GM21737 (cell line): ENCODE measurements around the gene DLX5.

Source experiments
- ATAC-seq: cut with Tn5 transposase; IDR thresholded peaks from one replicate; pipeline ENCODE4 v1.9.1; 2021; ENCODE audit warnings: mild to moderate bottlenecking, moderate library complexity; ENCODE audit not compliant: unreplicated experiment

Gene DLX5

DNA sequence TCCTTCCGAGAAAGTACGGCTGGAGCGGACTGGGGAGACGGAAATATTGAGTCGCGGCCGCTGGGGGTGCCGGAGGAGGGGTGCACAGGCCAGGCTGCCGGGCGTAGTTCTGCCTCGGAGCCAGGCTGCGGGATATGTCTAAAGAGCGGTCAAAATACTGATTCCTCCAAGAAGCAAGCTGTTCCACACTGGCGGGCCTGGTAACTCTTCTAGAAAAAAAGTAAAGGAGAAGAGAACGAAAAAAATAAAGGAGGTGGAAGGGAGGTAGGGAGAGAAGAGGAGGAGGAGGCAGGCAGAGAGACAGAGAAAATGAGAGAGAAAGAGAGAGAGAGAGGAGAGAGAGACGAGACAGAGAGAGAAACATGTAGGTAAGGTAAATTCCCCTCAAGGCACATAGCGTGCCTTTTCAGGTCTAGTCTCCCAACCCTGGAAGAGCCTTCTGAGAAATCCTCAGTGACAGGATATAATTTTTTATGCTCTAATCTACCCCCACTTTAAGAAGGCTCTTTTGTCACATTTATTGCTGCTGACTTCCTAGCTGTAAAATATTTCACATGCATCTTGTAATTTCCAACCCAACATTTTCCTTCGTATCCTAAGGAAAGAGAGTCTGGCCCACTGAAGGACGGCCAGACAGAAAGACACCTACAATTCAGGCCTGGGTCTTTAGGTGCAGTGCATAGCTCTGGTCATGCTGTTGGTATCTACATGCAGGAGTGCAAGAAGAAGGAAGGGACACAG is 5.7 kb downstream of the DLX5 start:
- ATAC-seq, result no peak

GRCh38 chr7:97018126-97018601 is 6.5 kb downstream of the DLX5 start:
- no peak for ATAC-seq

- no peak for ATAC-seq
Measured at GRCh38 chr7:97017192-97018125, 7.2 kb downstream of the DLX5 start.

DNA sequence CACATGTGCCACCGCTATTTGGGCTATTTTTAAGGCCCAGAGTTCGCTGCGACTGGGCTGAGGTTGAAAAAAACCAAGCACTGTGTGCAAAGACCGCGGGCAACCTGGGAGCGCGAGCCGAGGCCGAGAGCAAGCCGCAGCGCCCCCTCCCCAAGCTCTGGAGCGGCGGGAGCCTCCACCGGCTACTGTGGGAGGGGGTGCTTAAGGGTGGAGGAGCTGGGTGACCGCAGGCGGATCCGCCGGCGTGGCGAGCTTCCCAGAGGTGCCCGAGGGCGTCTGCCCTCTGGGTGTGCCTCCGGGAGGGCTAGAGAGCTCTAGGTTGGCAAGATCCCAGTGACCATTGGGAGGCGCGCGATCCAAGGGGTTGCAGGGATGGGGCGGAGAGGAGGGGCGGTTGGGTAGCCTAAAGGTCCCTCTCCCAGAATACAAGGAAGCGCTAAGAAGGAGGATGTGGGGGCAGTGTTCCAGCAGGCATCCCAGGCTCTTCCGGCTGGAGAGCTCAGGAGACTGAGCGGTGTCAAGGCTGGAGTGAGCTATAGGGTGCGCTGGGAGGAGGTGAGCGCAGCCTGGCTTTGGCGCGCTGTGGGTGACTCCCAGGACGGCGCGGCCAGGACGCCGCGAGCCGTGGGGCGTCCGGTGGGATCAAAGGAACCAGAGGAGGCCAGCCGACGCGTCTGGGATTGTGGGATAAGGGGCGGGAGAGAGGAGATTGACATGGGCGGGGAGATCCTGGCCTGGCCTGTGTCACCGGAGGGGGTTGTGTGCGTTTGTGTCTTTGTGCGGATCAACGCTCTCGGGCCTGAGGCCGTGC is 8.0 kb downstream of the DLX5 start:
- no peak for ATAC-seq

GRCh38 chr7:97015756-97016380 is 8.8 kb downstream of the DLX5 start:
- no peak for ATAC-seq

DNA sequence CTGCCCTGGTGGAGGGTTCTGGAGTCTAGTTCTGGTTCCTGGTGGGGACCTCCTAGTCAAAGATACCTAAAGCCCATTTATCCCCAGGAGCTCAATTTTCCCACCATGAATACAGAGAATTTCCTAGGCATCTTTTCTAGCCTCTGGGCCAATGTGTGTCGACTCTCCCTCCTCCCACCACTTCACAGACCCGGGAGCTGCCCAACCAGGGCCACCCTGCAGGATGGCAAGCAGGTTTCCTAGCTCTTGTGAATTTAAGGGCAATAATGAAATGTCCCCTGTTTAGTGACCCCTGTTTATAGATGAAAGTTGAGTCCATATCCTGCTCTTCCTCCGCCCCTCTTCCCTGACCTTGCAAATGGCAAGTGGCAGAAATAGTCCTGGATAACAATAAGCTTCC is 9.4 kb downstream of the DLX5 start:
- no peak for ATAC-seq

DNA sequence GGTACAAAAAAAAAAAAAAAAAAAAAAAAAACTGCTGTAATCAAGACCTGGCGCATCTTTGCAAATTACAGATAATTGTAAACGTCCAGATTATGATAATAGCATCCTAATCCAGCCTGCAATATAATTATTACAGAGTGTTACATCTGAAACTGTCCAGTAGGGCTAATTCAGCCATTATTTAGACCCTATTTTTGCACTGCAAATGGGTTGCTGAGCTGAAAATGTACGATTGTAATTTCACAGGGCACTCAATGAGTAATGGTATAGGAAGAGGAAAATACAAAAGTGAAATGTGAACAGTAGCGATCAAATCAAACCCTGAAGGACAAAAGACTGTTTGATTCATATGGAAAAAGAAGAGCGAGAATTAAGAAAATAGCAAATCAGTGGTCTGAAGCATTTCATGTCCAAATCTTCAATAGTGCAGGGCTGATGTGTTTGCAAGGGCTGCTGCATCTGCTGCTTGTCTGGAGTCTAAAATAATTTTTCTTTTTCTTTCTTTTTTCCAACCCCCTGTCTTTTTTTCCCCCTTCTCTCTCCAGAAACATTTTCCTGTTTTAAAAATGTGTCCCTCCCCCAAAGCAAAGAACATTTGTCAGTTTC is 10.4 kb downstream of the DLX5 start:
- ATAC-seq, result no peak

DNA sequence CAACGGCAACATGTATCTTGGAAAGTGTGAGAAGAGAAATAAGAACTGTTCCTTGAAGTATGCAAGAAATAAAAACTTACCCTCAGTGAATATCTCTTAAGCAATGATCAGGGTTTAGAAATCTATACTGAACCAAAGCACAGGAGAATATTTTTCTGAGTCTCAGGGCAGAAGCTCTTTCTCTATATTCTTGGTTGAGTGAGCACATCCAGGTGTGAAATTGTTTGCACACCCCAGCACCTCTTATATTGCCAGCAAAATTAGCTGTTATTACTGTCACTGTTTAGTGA is 10.8 kb downstream of the DLX5 start:
- ATAC-seq, result no peak

- no peak for ATAC-seq
Measured at GRCh38 chr7:97013134-97013844, 11.3 kb downstream of the DLX5 start.

GRCh38 chr7:97012365-97013133 is 12.1 kb downstream of the DLX5 start:
- no peak for ATAC-seq

DNA sequence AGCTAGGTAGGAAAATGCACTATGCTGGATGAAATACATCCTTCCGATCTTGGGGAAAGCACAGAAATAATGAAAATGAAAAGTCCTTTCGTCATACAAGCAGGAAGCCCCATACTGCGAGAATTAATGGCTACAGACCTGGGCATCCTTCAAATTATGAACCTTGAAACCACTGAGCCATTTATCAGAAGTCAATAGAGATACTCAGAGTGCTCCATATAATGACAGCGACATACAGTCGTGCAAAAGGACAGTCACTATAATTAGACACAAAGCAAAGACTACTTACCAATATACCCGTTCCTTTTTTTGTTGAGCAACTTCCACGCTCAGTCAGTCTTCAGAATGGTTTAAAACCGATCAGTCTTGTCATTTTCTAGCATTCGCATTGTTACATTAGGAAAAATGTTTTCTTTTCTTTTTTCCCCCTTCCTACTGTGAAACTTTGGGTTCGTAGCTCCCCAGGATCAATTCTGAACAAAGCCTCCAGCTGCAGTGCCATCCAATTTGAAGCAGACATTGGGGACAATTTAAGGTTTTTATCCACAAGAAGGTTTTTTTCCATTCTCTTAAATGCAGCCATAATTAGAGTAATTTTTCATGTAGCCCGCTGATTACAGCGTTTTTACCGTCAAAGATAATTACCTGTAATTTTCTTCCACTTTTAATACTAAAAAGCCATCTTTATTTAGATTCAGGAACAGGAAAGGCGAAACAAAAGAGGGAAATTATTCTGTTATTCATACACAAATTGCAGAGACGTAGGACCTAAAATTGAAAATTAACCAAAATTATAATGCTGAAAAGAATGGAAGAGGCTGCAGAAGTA is 12.9 kb downstream of the DLX5 start:
- no peak for ATAC-seq

DNA sequence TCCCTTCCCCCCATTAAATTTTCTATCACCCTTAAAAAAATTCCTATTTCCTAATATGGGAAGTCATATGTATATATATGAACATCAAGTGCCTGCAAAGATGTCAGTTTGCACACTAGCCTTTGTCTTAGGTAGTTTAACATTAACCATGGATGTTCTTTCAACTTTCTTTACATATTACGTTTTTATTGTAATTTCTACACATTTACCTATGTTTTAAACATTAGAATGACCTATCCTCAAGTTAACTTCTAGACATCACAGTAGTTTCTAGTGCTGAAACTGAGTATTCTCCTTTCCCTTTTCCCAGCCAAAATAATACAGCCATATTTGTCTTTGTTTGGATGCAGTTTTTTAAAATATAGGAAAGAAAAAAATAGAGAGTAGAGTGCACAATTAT is 13.5 kb downstream of the DLX5 start:
- no peak for ATAC-seq

DNA sequence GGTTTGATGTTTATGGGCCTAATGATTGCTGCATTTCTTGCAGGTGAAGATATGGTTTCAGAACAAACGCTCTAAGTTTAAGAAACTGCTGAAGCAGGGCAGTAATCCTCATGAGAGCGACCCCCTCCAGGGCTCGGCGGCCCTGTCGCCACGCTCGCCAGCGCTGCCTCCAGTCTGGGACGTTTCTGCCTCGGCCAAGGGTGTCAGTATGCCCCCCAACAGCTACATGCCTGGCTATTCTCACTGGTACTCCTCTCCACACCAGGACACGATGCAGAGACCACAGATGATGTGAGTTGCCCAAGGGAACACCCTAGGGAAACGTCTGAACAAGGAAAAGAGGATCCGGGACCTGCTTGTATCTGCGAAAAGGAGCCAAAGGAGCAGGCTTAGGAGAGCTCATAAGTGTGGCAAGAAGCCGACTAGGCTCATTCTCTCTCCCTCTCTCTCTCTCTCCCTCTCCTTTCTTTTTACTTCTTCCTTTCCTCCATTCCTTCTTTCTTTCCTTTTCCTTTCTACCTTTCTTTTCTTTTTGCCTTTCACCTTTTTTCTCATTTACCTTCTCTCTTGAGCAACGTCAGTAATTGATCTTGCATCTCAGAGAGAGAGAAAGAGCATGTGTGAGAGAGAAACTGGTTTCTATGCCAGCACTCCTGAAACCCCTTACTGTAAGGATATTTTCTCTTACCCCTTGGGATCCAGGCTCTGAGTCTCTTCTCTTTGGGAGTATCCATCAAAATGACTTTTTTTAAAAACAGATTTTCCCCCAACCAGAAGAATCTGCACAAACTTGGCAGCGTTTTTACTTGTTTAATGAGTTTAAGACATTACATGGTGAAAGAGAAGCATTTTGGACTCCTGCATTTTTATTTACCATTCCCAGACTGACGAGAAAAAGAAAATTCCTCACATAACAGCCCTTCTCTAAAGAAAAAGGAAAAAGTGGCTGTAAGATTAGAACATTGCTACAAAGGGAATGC is 14.6 kb downstream of the DLX5 start:
- ATAC-seq, result no peak

- no peak for ATAC-seq
Measured at GRCh38 chr7:97008275-97008917, 16.2 kb downstream of the DLX5 start.

DNA sequence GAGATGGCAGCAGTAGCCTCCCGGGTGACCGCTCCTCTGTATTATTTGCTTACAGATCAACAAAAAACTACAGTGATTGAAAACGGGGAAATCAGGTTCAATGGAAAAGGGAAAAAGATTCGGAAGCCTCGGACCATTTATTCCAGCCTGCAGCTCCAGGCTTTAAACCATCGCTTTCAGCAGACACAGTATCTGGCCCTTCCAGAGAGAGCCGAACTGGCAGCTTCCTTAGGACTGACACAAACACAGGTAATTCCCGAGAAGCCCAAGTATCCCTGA is 17.1 kb downstream of the DLX5 start:
- no peak for ATAC-seq

DNA sequence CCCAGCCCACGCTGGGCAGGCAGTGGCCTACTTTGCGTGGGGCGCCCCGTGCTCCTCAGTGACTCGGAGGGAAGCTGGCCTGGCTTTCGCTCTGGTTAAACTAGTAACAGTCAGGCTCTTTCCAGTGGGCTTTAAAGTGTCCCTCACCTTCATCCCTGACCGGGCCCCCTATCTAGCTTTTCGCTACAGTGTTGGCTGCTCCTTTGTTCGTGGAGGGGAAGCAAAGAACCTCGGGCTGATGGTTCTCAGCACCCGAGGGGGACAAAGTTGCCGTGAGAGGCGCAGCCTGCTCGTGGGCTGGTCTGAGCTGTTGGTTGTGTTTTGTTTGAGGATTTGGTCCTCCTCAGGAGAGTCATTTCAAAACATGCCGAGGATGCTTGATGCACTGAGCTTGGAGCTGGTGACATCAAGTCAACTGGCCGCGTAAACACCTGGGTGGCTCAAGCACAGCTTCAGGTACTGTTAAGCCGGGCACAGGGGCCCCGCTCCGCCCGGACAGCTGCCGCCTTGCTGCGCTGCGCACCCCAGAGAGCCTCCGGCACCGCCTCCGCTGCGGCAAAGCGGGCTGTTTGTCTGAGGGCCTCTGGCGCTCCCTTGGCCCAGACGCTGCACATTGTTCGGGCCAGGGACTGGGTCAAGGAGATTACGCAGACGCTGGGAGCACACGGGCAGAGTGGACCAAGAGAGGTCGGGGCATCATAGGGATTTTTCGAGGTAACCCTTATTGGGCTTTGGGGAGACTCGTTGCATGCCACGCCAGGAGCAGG is 17.6 kb downstream of the DLX5 start:
- no peak for ATAC-seq
